Upper lobe of left lung (tissue), 6 donors: ENCODE data around the gene HOXA5. TPM values are rescaled to one million over a fixed set of nuclear protein-coding genes. Genes with fewer than 3 reads are reported as not detected.
A peak's percentile ranks its signal among the peaks of the same experiment; 100 is the strongest.

Experiments used
- ATAC-seq, 2 donors: fragments of 200-7000 bp; cut with Tn5 transposase; one replicate each; pipeline ENCODE4 v1.9.1; 2022; ENCODE audit warnings: mild to moderate bottlenecking in 2 of 2, moderate library complexity in 2 of 2; ENCODE audit not compliant: low FRiP score in 2 of 2
- DNase-seq, 2 donors: peaks; one replicate each; pipeline ENCODE4 v3.0.0-alpha.2; 2019 to 2020
- H3K27ac ChIP-seq, 4 donors: fragments of 200-600 bp; sonication (generic); one replicate each; pipeline ENCODE4 v1.5.1; 2016 to 2019
- H3K27me3 ChIP-seq, 4 donors: fragments of 200-600 bp; sonication (generic); one replicate each; pipeline ENCODE4 v1.5.1; 2017 to 2019
- H3K36me3 ChIP-seq, 4 donors: fragments of 200-600 bp; sonication (generic); one replicate each; pipeline ENCODE4 v1.5.1; 2016 to 2019
- H3K4me1 ChIP-seq, 4 donors: fragments of 200-600 bp; sonication (generic); one replicate each; pipeline ENCODE4 v1.5.1; 2018 to 2019
- H3K4me3 ChIP-seq, 4 donors: fragments of 200-600 bp; sonication (generic); one replicate each; pipeline ENCODE4 v1.5.1; 2017 to 2019; ENCODE audit warnings: mild to moderate bottlenecking in 2 of 4, moderate library complexity in 1 of 4
- H3K9me3 ChIP-seq, 4 donors: fragments of 200-600 bp; sonication (generic); one replicate each; pipeline ENCODE4 v1.5.1; 2018 to 2019
- EP300 ChIP-seq, 4 donors: sonication (generic); formaldehyde crosslinking; IDR thresholded peaks; one replicate each; pipeline ENCODE4 v1.5.1; 2017; ENCODE audit warnings: antibody characterized with exemption in 4 of 4, control low read depth in 2 of 4
- POLR2A ChIP-seq, 4 donors: fragments of 450-650 bp; IDR thresholded peaks; one replicate each; pipeline ENCODE4 v1.5.1; 2016 to 2017; ENCODE audit warnings: antibody characterized with exemption in 4 of 4, mild to moderate bottlenecking in 2 of 4
- POLR2AphosphoS5 ChIP-seq, 2 donors: sonication (generic); formaldehyde crosslinking; IDR thresholded peaks; one replicate each; pipeline ENCODE4 v1.5.1; 2017; ENCODE audit warnings: antibody characterized with exemption in 2 of 2
- WGBS, 2 donors: methylation state at CpG; one replicate each; pipeline ENCODE4 v1.1.5; 2017 to 2018; 5-methylcytosine and 5-hydroxymethylcytosine counted together
- total RNA-seq, 6 donors: library from RNA; depleted of rRNA in 4 of 6; stranded (reverse); fragments of >200 nt in 4 of 6; gene quantifications; one replicate each; pipeline versions ENCODE4 v1.1.0 to v1.2.1, GENCODE V29; 2016 to 2021
- TF ChIP-seq, protein P1 (sequence below), 6 experiments: fragments of 450-650 bp in 4 of 6; fragments of 200-600 bp in 2 of 6; sonication (generic) in 2 of 6; IDR thresholded peaks; one replicate each; pipeline ENCODE4 v1.5.1; 2016 to 2019; ENCODE audit warnings: antibody characterized with exemption in 6 of 6
- donor health status: DM: no; HTN: no; CAD: no; lungs with moderate emphysema.
- donor health status: DM: no; HTN: yes; CAD: no; lungs with severe emphysema.

The HOXA5 gene
- total RNA-seq, 6 donors from 2014 or later: 7.8 to 79.9 (median 16.9) TPM

GRCh38 chr7:27174874-27175625 is 31.6 kb upstream of the HOXA5 start:
- no peak for TF ChIP-seq POLR2AphosphoS5 (IDR thresholded peaks at IDR 0.05)
- 59 to 61% methylated on average over 8 to 12 of the region's 12 CpGs for WGBS, 2 donors
- H3K36me3 ChIP-seq: no peaks in the 10 kb centered on the region
- peaks cover 0 to 6% (median 0%) of the 10 kb centered on the region in 4 donors for H3K9me3 ChIP-seq
- peaks cover 27 to 43% (median 32%) of the 10 kb centered on the region in 4 donors for H3K4me1 ChIP-seq
- no peak overlapping the region for H3K4me3 ChIP-seq
- H3K27me3 ChIP-seq: peaks cover 2 to 95% (median 67%) of the 10 kb centered on the region in 4 donors
- ATAC-seq (no peak), DNase-seq (peak in 1 of 2 donors; percentile 10)
- no peak overlapping the region for H3K27ac ChIP-seq

DNA sequence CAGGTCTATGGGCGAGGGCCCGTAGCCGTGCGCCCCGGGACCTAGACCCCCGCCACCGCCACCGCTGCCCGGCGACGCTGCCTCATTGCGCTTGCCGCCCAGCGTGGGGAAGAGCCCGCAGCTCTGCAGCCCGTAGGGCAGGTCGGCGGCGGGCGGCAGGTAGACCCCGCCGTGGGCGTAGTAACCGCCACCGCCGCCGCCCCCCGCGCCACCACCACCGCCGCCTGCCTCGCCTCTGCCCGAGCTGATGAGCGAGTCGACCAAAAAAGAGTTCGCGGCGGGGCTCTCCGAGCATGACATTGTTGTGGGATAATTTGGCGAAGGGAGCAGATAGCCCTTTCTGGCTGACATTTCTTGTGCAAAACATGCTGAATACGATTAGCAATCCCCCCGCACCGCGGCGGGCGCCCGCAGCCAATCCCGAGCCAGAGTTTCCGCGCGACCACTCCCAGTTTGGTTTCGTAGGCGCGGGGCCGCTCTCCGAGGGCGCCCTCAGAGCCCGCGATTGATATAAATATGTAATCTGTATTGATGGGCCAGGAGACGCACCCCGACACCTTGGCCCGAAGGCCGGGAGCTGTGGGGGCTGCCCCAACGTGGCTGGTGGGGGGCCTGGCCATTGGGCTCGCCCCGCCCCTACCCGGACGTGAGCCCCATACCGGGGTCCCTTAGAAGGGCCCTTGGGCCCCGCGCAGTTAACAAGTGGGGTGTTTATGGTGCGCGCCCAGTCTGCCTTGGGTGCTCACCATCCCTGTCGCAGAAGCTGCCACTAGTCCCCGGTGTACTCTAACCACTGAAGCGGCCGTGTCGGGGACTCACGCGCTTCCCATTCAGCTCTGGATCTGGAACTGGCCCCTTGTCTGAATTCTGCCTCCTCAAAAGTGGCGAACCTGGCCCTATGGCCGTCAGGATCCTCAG is 30.7 kb upstream of the HOXA5 start, which contains the start of gene HOXA10:
Gene HOXA10 (minus strand): TSS at position 365 of the 918 bp plus-strand sequence. CDS start 14 bp downstream, at position 351.
- H3K9me3 ChIP-seq: peaks cover 0 to 6% (median 0%) of the 10 kb centered on the region in 4 donors
- TF ChIP-seq POLR2AphosphoS5 (IDR thresholded peaks at IDR 0.05): no peak
- TF ChIP-seq, protein P1, sequence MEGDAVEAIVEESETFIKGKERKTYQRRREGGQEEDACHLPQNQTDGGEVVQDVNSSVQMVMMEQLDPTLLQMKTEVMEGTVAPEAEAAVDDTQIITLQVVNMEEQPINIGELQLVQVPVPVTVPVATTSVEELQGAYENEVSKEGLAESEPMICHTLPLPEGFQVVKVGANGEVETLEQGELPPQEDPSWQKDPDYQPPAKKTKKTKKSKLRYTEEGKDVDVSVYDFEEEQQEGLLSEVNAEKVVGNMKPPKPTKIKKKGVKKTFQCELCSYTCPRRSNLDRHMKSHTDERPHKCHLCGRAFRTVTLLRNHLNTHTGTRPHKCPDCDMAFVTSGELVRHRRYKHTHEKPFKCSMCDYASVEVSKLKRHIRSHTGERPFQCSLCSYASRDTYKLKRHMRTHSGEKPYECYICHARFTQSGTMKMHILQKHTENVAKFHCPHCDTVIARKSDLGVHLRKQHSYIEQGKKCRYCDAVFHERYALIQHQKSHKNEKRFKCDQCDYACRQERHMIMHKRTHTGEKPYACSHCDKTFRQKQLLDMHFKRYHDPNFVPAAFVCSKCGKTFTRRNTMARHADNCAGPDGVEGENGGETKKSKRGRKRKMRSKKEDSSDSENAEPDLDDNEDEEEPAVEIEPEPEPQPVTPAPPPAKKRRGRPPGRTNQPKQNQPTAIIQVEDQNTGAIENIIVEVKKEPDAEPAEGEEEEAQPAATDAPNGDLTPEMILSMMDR (IDR thresholded peaks at IDR 0.05): no peak
- TF ChIP-seq POLR2A (IDR thresholded peaks at IDR 0.05): no peak
- TF ChIP-seq EP300 (IDR thresholded peaks at IDR 0.05): no peak
- 10 to 34% methylated on average over 4 to 56 of the region's 82 CpGs for WGBS, 2 donors
- H3K4me3 ChIP-seq: peak within 1 kb of the TSS; percentile 3 to 53 (median 40)
- no peak for ATAC-seq
- H3K27me3 ChIP-seq: peaks cover 2 to 95% (median 69%) of the 10 kb centered on the region in 4 donors
- DNase-seq: peak; percentile 17 to 84
- no peak within 1 kb of the TSS for H3K27ac ChIP-seq
- H3K36me3 ChIP-seq: no peaks in the 10 kb centered on the region
- H3K4me1 ChIP-seq: peaks cover 24 to 43% (median 33%) of the 10 kb centered on the region in 4 donors

- Histone ChIP-seq H3K27ac (no peak overlapping the region), H3K4me1 (peaks cover 24 to 44% (median 33%) of the 10 kb centered on the region in 4 donors), H3K4me3 (peak overlapping the region; percentile 3 to 53 (median 40)), H3K9me3 (peaks cover 0 to 6% (median 0%) of the 10 kb centered on the region in 4 donors), H3K27me3 (peaks cover 2 to 95% (median 73%) of the 10 kb centered on the region in 4 donors), H3K36me3 (no peaks in the 10 kb centered on the region)
- ATAC-seq (peak in 1 of 2 donors; percentile 76), DNase-seq (peak; percentile 47 to 91)
- 2 to 8% methylated on average over 10 of the region's 59 CpGs for WGBS, 2 donors
- TF ChIP-seq EP300 (IDR thresholded peaks at IDR 0.05) (no peak), POLR2A (IDR thresholded peaks at IDR 0.05) (no peak), POLR2AphosphoS5 (IDR thresholded peaks at IDR 0.05) (no peak)
- TF ChIP-seq, protein P1 (IDR thresholded peaks at IDR 0.05): no peak
Measured at GRCh38 chr7:27173511-27173955, 30.1 kb upstream of the HOXA5 start.

GRCh38 chr7:27172823-27173510 is 29.5 kb upstream of the HOXA5 start:
- no peaks in the 10 kb centered on the region for H3K36me3 ChIP-seq
- peaks cover 24 to 44% (median 33%) of the 10 kb centered on the region in 4 donors for H3K4me1 ChIP-seq
- 2 to 3% methylated on average over 23 of the region's 58 CpGs for WGBS, 2 donors
- H3K27me3 ChIP-seq: peaks cover 2 to 95% (median 77%) of the 10 kb centered on the region in 4 donors
- TF ChIP-seq, protein P1 (IDR thresholded peaks at IDR 0.05): no peak
- TF ChIP-seq POLR2A (IDR thresholded peaks at IDR 0.05) (no peak), POLR2AphosphoS5 (IDR thresholded peaks at IDR 0.05) (no peak), EP300 (IDR thresholded peaks at IDR 0.05) (no peak)
- DNase-seq (peak; percentile 17 to 87), ATAC-seq (peak in 1 of 2 donors; percentile 44)
- H3K4me3 ChIP-seq: peak overlapping the region; percentile 3 to 53 (median 40)
- no peak overlapping the region for H3K27ac ChIP-seq
- peaks cover 0 to 6% (median 0%) of the 10 kb centered on the region in 4 donors for H3K9me3 ChIP-seq
